Trophoblast cell (in vitro differentiated cells and primary cell): ENCODE data around the gene ATN1.

Source experiments
- DNase-seq, 2 donors: peaks; one replicate each; pipeline ENCODE4 v3.0.0-alpha.2; 2016
- H2AFZ ChIP-seq: 2 replicates; pipeline ENCODE4 v1.6.1; 2013; ENCODE audit warnings: low read length, moderate library complexity, mild to moderate bottlenecking; ENCODE audit not compliant: insufficient read depth, poor library complexity
- H2AK5ac ChIP-seq: 2 replicates; pipeline ENCODE4 v1.6.1; 2013; ENCODE audit warnings: mild to moderate bottlenecking, low read length
- H2BK120ac ChIP-seq: 2 replicates; pipeline ENCODE4 v1.6.1; 2013; ENCODE audit warnings: low read length, mild to moderate bottlenecking, moderate library complexity; ENCODE audit not compliant: insufficient read depth, poor library complexity
- H2BK12ac ChIP-seq: 2 replicates; pipeline ENCODE4 v1.6.1; 2013; ENCODE audit warnings: mild to moderate bottlenecking, low read length, moderate library complexity
- H2BK5ac ChIP-seq: 2 replicates; pipeline ENCODE4 v1.6.1; 2013; ENCODE audit warnings: low read length, low read depth, moderate library complexity, mild to moderate bottlenecking; ENCODE audit not compliant: poor library complexity
- H3K14ac ChIP-seq: 2 replicates; pipeline ENCODE4 v1.6.1; 2013; ENCODE audit warnings: mild to moderate bottlenecking, low read length
- H3K18ac ChIP-seq: 2 replicates; pipeline ENCODE4 v1.6.1; 2013; ENCODE audit warnings: mild to moderate bottlenecking, low read length
- H3K23ac ChIP-seq: 2 replicates; pipeline ENCODE4 v1.6.1; 2013; ENCODE audit warnings: low read length
- H3K27ac ChIP-seq: 2 replicates; pipeline ENCODE4 v1.5.1; 2013; ENCODE audit warnings: low read depth, mild to moderate bottlenecking, inconsistent platforms, low read length, moderate library complexity
- H3K27me3 ChIP-seq: 2 replicates; pipeline ENCODE4 v1.6.1; 2013; ENCODE audit warnings: inconsistent platforms, mild to moderate bottlenecking, low read length, moderate library complexity; ENCODE audit not compliant: insufficient read depth
- H3K36me3 ChIP-seq, 2 experiments: 1 replicate in 1 of 2; 2 replicates in 1 of 2; pipeline ENCODE4 v1.6.1; 2013; ENCODE audit warnings: low read length in 2 of 2, mild to moderate bottlenecking in 2 of 2, moderate library complexity in 1 of 2; ENCODE audit not compliant: insufficient read depth in 2 of 2, control insufficient read depth in 1 of 2
- H3K4ac ChIP-seq: 2 replicates; pipeline ENCODE4 v1.6.1; 2013; ENCODE audit warnings: low read depth, mild to moderate bottlenecking, low read length, moderate library complexity
- H3K4me1 ChIP-seq, 2 experiments: 1 replicate in 1 of 2; 2 replicates in 1 of 2; pipeline ENCODE4 v1.6.1; 2013; ENCODE audit warnings: low read length in 2 of 2, mild to moderate bottlenecking in 2 of 2, moderate library complexity in 1 of 2; ENCODE audit not compliant: insufficient read depth in 2 of 2, control insufficient read depth in 1 of 2
- H3K4me2 ChIP-seq: 2 replicates; pipeline ENCODE4 v1.6.1; 2013; ENCODE audit warnings: inconsistent platforms, mild to moderate bottlenecking, low read length, moderate library complexity
- H3K4me3 ChIP-seq: 2 replicates; pipeline ENCODE4 v1.5.1; 2013; ENCODE audit warnings: mild to moderate bottlenecking, low read depth, low read length, inconsistent platforms
- H3K79me1 ChIP-seq: one replicate; pipeline ENCODE4 v1.6.1; 2013; ENCODE audit warnings: low read length
- H3K79me2 ChIP-seq: 2 replicates; pipeline ENCODE4 v1.6.1; 2013; ENCODE audit warnings: low read length, mild to moderate bottlenecking; ENCODE audit not compliant: control insufficient read depth, insufficient read depth, poor library complexity
- H3K9ac ChIP-seq: 2 replicates; pipeline ENCODE4 v1.6.1; 2013; ENCODE audit warnings: mild to moderate bottlenecking, low read length
- H3K9me3 ChIP-seq: 2 replicates; pipeline ENCODE4 v1.6.1; 2013; ENCODE audit warnings: low read depth, mild to moderate bottlenecking, control low read depth, inconsistent platforms, low read length; ENCODE audit not compliant: insufficient read depth
- H4K12ac ChIP-seq: 2 replicates; pipeline ENCODE4 v1.6.1; 2013; ENCODE audit warnings: low read depth, mild to moderate bottlenecking, low read length, moderate library complexity
- H4K8ac ChIP-seq: 2 replicates; pipeline ENCODE4 v1.6.1; 2013; ENCODE audit warnings: low read depth, mild to moderate bottlenecking, low read length, moderate library complexity
- H4K91ac ChIP-seq: one replicate; pipeline ENCODE4 v1.6.1; 2013; ENCODE audit warnings: low read depth, mild to moderate bottlenecking, low read length, moderate library complexity
- WGBS: extraction: QIAGEN DNeasy Blood & Tissue Kit; methylation state at CpG from one replicate; pipeline ENCODE4 v1.1.7; 2013; ENCODE audit warnings: missing lambda C conversion rate; ENCODE audit not compliant: insufficient read length, insufficient coverage; ENCODE audit errors: extremely low coverage; 5-methylcytosine and 5-hydroxymethylcytosine counted together

The ATN1 gene

GRCh38 chr12:6914246-6914946 is 13.4 kb upstream of the ATN1 start, which contains the start of gene ENO2:
Gene ENO2, plus strand, starts transcription at chr12:6914580. Its CDS starts 1,253 bp downstream, at chr12:6915833.
- H2BK12ac ChIP-seq, result no peak within 1 kb of the TSS
- H3K4me1 ChIP-seq, result peaks cover 0 to 3% of the 10 kb centered on the region in 2 experiments
- H3K4ac ChIP-seq, result no peak within 1 kb of the TSS
- no peak within 1 kb of the TSS for H2AK5ac ChIP-seq
- H3K79me1 ChIP-seq, result no peaks in the 10 kb centered on the region
- H2BK5ac ChIP-seq, result no peak within 1 kb of the TSS
- no peak within 1 kb of the TSS for H4K8ac ChIP-seq
- DNase-seq, result peak in 1 of 2 donors; percentile 36
- no peaks in the 10 kb centered on the region for H3K9me3 ChIP-seq
- H3K4me2 ChIP-seq, result peak within 1 kb of the TSS; percentile 64
- peak within 1 kb of the TSS; percentile 50 for H2AFZ ChIP-seq
- H3K23ac ChIP-seq, result no peak within 1 kb of the TSS
- no peak within 1 kb of the TSS for H4K91ac ChIP-seq
- no peak within 1 kb of the TSS for H4K12ac ChIP-seq
- H2BK120ac ChIP-seq, result no peak within 1 kb of the TSS
- no peaks in the 10 kb centered on the region for H3K79me2 ChIP-seq
- H3K14ac ChIP-seq, result no peak within 1 kb of the TSS
- H3K4me3 ChIP-seq, result peak within 1 kb of the TSS; percentile 49
- peaks cover 18% of the 10 kb centered on the region for H3K27me3 ChIP-seq
- no peaks in the 10 kb centered on the region for H3K36me3 ChIP-seq
- H3K27ac ChIP-seq, result no peak within 1 kb of the TSS
- H3K18ac ChIP-seq, result no peak within 1 kb of the TSS
- no CpG with 5 or more reads among the region's 68 CpGs for WGBS
- H3K9ac ChIP-seq, result no peak within 1 kb of the TSS

- Histone ChIP-seq H2AK5ac (no peak overlapping the region), H3K79me2 (no peaks in the 10 kb centered on the region), H2BK5ac (no peak overlapping the region), H4K12ac (no peak overlapping the region), H2BK12ac (no peak overlapping the region), H3K4ac (no peak overlapping the region), H3K23ac (no peak overlapping the region), H4K91ac (no peak overlapping the region), H3K27me3 (peaks cover 18% of the 10 kb centered on the region), H3K4me1 (peaks cover 0 to 3% of the 10 kb centered on the region in 2 experiments), H3K27ac (no peak overlapping the region), H3K14ac (no peak overlapping the region), H3K9me3 (no peaks in the 10 kb centered on the region), H2AFZ (no peak overlapping the region), H3K18ac (no peak overlapping the region), H3K36me3 (no peaks in the 10 kb centered on the region), H3K4me2 (peak overlapping the region; percentile 64), H4K8ac (no peak overlapping the region), H3K4me3 (no peak overlapping the region), H3K79me1 (no peaks in the 10 kb centered on the region), H3K9ac (no peak overlapping the region), H2BK120ac (no peak overlapping the region)
- DNase-seq, result no peak
- WGBS, result no CpG with 5 or more reads among the region's 29 CpGs
Measured at GRCh38 chr12:6914947-6915788, 12.6 kb upstream of the ATN1 start.

GRCh38 chr12:6915789-6916285 is 11.9 kb upstream of the ATN1 start:
- no peak overlapping the region for H2BK120ac ChIP-seq
- no peak overlapping the region for H2AK5ac ChIP-seq
- H3K9ac ChIP-seq, result no peak overlapping the region
- no peaks in the 10 kb centered on the region for H3K9me3 ChIP-seq
- H3K27me3 ChIP-seq, result peaks cover 18% of the 10 kb centered on the region
- H3K4me2 ChIP-seq, result no peak overlapping the region
- H2BK5ac ChIP-seq, result no peak overlapping the region
- no peak overlapping the region for H4K12ac ChIP-seq
- H3K27ac ChIP-seq, result no peak overlapping the region
- no peak overlapping the region for H4K8ac ChIP-seq
- H3K4me3 ChIP-seq, result no peak overlapping the region
- H3K23ac ChIP-seq, result no peak overlapping the region
- H4K91ac ChIP-seq, result no peak overlapping the region
- no CpG with 5 or more reads among the region's 14 CpGs for WGBS
- H3K18ac ChIP-seq, result no peak overlapping the region
- no peak overlapping the region for H3K14ac ChIP-seq
- H3K4ac ChIP-seq, result no peak overlapping the region
- no peaks in the 10 kb centered on the region for H3K79me2 ChIP-seq
- no peak for DNase-seq
- no peak overlapping the region for H2BK12ac ChIP-seq
- H3K4me1 ChIP-seq, result peaks cover 0 to 3% of the 10 kb centered on the region in 2 experiments
- H2AFZ ChIP-seq, result no peak overlapping the region
- no peaks in the 10 kb centered on the region for H3K79me1 ChIP-seq
- H3K36me3 ChIP-seq, result no peaks in the 10 kb centered on the region

- H3K9ac ChIP-seq, result no peak overlapping the region
Measured at GRCh38 chr12:6916426-6917200, 11.1 kb upstream of the ATN1 start.

More at GRCh38 chr12:6916426-6917200, 11.1 kb upstream of the ATN1 start:
- Histone ChIP-seq H3K79me2 (no peaks in the 10 kb centered on the region), H2BK120ac (no peak overlapping the region), H3K9me3 (no peaks in the 10 kb centered on the region), H3K27ac (no peak overlapping the region), H3K4me1 (peaks cover 0 to 3% of the 10 kb centered on the region in 2 experiments), H3K36me3 (no peaks in the 10 kb centered on the region), H2AFZ (no peak overlapping the region), H4K91ac (no peak overlapping the region), H3K18ac (no peak overlapping the region), H3K23ac (no peak overlapping the region), H3K4ac (no peak overlapping the region), H3K4me2 (no peak overlapping the region), H4K8ac (no peak overlapping the region), H2BK12ac (no peak overlapping the region), H3K4me3 (no peak overlapping the region), H3K79me1 (no peaks in the 10 kb centered on the region), H3K27me3 (peaks cover 18% of the 10 kb centered on the region), H2AK5ac (no peak overlapping the region), H3K14ac (no peak overlapping the region), H2BK5ac (no peak overlapping the region), H4K12ac (no peak overlapping the region)
- DNase-seq, result no peak
- WGBS, result no CpG with 5 or more reads among the region's 11 CpGs
